Measurements from ENCODE around the gene RASSF6.

DNA sequence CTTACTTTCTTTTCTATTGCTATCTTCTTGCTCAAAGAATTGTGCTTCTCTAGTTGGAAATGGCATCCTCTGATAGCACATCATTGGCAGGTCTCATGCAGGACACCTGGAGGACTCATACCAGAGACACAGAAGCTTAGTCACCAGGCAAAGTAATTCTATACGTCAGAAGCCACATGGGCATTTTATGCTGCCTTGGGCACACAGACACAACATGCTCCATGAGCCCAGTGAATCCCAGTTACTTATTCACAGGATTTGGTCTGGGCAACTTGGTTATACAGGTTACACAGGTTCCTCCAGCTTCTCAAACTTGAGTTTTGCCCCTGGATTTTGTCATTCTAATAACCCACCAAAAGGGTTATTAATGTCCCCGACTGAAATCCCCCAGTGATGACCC, 7.1 kb downstream of the RASSF6 start:
- TF ChIP-seq POLR2AphosphoS5 (IDR thresholded peaks at IDR 0.05; ENCODE audit: low read depth, low read length), result no peak
- TF ChIP-seq, protein P1, sequence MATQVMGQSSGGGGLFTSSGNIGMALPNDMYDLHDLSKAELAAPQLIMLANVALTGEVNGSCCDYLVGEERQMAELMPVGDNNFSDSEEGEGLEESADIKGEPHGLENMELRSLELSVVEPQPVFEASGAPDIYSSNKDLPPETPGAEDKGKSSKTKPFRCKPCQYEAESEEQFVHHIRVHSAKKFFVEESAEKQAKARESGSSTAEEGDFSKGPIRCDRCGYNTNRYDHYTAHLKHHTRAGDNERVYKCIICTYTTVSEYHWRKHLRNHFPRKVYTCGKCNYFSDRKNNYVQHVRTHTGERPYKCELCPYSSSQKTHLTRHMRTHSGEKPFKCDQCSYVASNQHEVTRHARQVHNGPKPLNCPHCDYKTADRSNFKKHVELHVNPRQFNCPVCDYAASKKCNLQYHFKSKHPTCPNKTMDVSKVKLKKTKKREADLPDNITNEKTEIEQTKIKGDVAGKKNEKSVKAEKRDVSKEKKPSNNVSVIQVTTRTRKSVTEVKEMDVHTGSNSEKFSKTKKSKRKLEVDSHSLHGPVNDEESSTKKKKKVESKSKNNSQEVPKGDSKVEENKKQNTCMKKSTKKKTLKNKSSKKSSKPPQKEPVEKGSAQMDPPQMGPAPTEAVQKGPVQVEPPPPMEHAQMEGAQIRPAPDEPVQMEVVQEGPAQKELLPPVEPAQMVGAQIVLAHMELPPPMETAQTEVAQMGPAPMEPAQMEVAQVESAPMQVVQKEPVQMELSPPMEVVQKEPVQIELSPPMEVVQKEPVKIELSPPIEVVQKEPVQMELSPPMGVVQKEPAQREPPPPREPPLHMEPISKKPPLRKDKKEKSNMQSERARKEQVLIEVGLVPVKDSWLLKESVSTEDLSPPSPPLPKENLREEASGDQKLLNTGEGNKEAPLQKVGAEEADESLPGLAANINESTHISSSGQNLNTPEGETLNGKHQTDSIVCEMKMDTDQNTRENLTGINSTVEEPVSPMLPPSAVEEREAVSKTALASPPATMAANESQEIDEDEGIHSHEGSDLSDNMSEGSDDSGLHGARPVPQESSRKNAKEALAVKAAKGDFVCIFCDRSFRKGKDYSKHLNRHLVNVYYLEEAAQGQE (IDR thresholded peaks at IDR 0.05; ENCODE audit: insufficient read depth in 1 of 2, low read depth in 2 of 2, low read length in 2 of 2), result no peak
- no peak for TF ChIP-seq SIN3A (IDR thresholded peaks at IDR 0.05; ENCODE audit: borderline replicate concordance, insufficient read depth, low read length)
